ENCODE results near the gene TSC1.
"Not testable (repeated sequence)": the region's sequence is repeated elsewhere in the genome, so short reads cannot be mapped to it uniquely, and the experiment has no call there.

TSC1 gene

GRCh38 chr9:132973166-132973565 is 28.8 kb upstream of the TSC1 start:
- no peak overlapping the region for H3K4me3 ChIP-seq (ENCODE audit: low read depth, low read length)
- TF ChIP-seq CTCF (IDR thresholded peaks at IDR 0.05; ENCODE audit: low read depth, low read length, missing control alignments): no peak
- no peak for DNase-seq
- no peaks in the 10 kb centered on the region for H3K36me3 ChIP-seq (replicated peaks)
- no peak overlapping the region for H3K27ac ChIP-seq
- H3K27me3 ChIP-seq (replicated peaks): peaks cover 10% of the 10 kb centered on the region
- in situ Hi-C loops (cut with HindIII; ENCODE audit: low pct_ligation_motif_present, low sequenced_read_pairs): no loop called here

- Histone ChIP-seq H3K36me3 (replicated peaks) (no peaks in the 10 kb centered on the region), H3K27me3 (replicated peaks) (peaks cover 2% of the 10 kb centered on the region), H3K4me3 (ENCODE audit: low read depth, low read length) (no peak overlapping the region), H3K27ac (no peak overlapping the region)
- TF ChIP-seq CTCF (IDR thresholded peaks at IDR 0.05; ENCODE audit: low read depth, low read length, missing control alignments): no peak
- in situ Hi-C loops (cut with HindIII; ENCODE audit: low pct_ligation_motif_present, low sequenced_read_pairs): no loop called here
- DNase-seq: no peak
Measured at GRCh38 chr9:132970324-132971062, 26.1 kb upstream of the TSC1 start.

- Histone ChIP-seq H3K27ac (no peak overlapping the region), H3K36me3 (replicated peaks) (no peaks in the 10 kb centered on the region), H3K4me3 (ENCODE audit: low read depth, low read length) (no peak overlapping the region), H3K27me3 (replicated peaks) (peaks cover 2% of the 10 kb centered on the region)
- TF ChIP-seq CTCF (IDR thresholded peaks at IDR 0.05; ENCODE audit: low read depth, low read length, missing control alignments): no peak
- DNase-seq: no peak
- in situ Hi-C loops (cut with HindIII; ENCODE audit: low pct_ligation_motif_present, low sequenced_read_pairs): no loop called here
Measured at GRCh38 chr9:132969783-132970182, 25.4 kb upstream of the TSC1 start.

GRCh38 chr9:132967908-132968307 is 23.5 kb upstream of the TSC1 start:
- in situ Hi-C loops (cut with HindIII; ENCODE audit: low pct_ligation_motif_present, low sequenced_read_pairs); H3K27ac ChIP-seq; H3K36me3 ChIP-seq (replicated peaks); H3K4me3 ChIP-seq (ENCODE audit: low read depth, low read length); DNase-seq; H3K27me3 ChIP-seq (replicated peaks): not testable (repeated sequence)

- Histone ChIP-seq H3K4me3 (ENCODE audit: low read depth, low read length) (no peak overlapping the region), H3K27me3 (replicated peaks) (no peaks in the 10 kb centered on the region), H3K27ac (no peak overlapping the region), H3K36me3 (replicated peaks) (no peaks in the 10 kb centered on the region)
- in situ Hi-C loops (cut with HindIII; ENCODE audit: low pct_ligation_motif_present, low sequenced_read_pairs): no loop called here
- no peak for TF ChIP-seq CTCF (IDR thresholded peaks at IDR 0.05; ENCODE audit: low read depth, low read length, missing control alignments)
- no peak for DNase-seq
Measured at GRCh38 chr9:132965478-132965877, 21.1 kb upstream of the TSC1 start.

GRCh38 chr9:132961002-132961401 is 16.6 kb upstream of the TSC1 start:
- no peak overlapping the region for H3K4me3 ChIP-seq (ENCODE audit: low read depth, low read length)

More at GRCh38 chr9:132961002-132961401, 16.6 kb upstream of the TSC1 start:
- Histone ChIP-seq H3K27ac (no peak overlapping the region), H3K27me3 (replicated peaks) (no peaks in the 10 kb centered on the region), H3K36me3 (replicated peaks) (no peaks in the 10 kb centered on the region)
- in situ Hi-C loops (cut with HindIII; ENCODE audit: low pct_ligation_motif_present, low sequenced_read_pairs): no loop called here
- no peak for TF ChIP-seq CTCF (IDR thresholded peaks at IDR 0.05; ENCODE audit: low read depth, low read length, missing control alignments)
- DNase-seq: no peak
